K562 (cell line): Measurements from ENCODE around the gene OXNAD1.

Source experiments
- BMI1 ChIP-seq: fragments of 150-350 bp; IDR thresholded peaks from 2 replicates; pipeline ENCODE4 v1.6.1; 2014; ENCODE audit warnings: low read length
- FOXK2 ChIP-seq, 2 experiments: fragments of 450-650 bp; IDR thresholded peaks in 1 of 2; conservative IDR thresholded peaks in 1 of 2; 2 replicates each; pipeline ENCODE4 v1.6.1; 2016; ENCODE audit warnings: low read depth in 2 of 2, mild to moderate bottlenecking in 1 of 2
- KDM5B ChIP-seq: fragments of 200-600 bp; sonication (generic); IDR thresholded peaks from 2 replicates; pipeline ENCODE4 v1.6.1; 2012; ENCODE audit warnings: low read depth, mild to moderate bottlenecking, moderate library complexity, low read length, control low read depth, inconsistent platforms; ENCODE audit not compliant: insufficient replicate concordance
- POLR2A ChIP-seq: fragments of 450-650 bp; conservative IDR thresholded peaks from 2 replicates; pipeline ENCODE4 v1.6.1; 2016
- THAP12 ChIP-seq: fragments of 250-450 bp; sonication (Bioruptor Pico); IDR thresholded peaks from 2 replicates; pipeline ENCODE4 v1.9.0; 2021; ENCODE audit warnings: mild to moderate bottlenecking, inconsistent platforms
- ZNF232 ChIP-seq: sonication (generic); formaldehyde crosslinking; IDR thresholded peaks from 2 replicates; pipeline ENCODE4 v1.8.0; 2022; ENCODE audit warnings: mild to moderate bottlenecking, missing genetic modification reagents
- TF ChIP-seq, protein P1 (sequence below): sonication (generic); formaldehyde crosslinking; IDR thresholded peaks from 2 replicates; pipeline ENCODE4 v1.8.1; 2023; ENCODE audit warnings: mild to moderate bottlenecking, missing genetic modification reagents
- TF ChIP-seq, protein P2 (sequence below), 3 experiments: IDR thresholded peaks in 2 of 3; conservative IDR thresholded peaks in 1 of 3; 2 replicates each; pipeline ENCODE4 v1.5.1; 2011 to 2012; ENCODE audit warnings: low read length in 3 of 3, mild to moderate bottlenecking in 3 of 3, control low read depth in 2 of 3, improper control_type of control experiment in 1 of 3, inconsistent platforms in 1 of 3, low read depth in 1 of 3, mixed read lengths in 1 of 3, moderate library complexity in 1 of 3; ENCODE audit not compliant: insufficient read depth in 2 of 3

- TF ChIP-seq BMI1: no peak
- TF ChIP-seq, protein P1, sequence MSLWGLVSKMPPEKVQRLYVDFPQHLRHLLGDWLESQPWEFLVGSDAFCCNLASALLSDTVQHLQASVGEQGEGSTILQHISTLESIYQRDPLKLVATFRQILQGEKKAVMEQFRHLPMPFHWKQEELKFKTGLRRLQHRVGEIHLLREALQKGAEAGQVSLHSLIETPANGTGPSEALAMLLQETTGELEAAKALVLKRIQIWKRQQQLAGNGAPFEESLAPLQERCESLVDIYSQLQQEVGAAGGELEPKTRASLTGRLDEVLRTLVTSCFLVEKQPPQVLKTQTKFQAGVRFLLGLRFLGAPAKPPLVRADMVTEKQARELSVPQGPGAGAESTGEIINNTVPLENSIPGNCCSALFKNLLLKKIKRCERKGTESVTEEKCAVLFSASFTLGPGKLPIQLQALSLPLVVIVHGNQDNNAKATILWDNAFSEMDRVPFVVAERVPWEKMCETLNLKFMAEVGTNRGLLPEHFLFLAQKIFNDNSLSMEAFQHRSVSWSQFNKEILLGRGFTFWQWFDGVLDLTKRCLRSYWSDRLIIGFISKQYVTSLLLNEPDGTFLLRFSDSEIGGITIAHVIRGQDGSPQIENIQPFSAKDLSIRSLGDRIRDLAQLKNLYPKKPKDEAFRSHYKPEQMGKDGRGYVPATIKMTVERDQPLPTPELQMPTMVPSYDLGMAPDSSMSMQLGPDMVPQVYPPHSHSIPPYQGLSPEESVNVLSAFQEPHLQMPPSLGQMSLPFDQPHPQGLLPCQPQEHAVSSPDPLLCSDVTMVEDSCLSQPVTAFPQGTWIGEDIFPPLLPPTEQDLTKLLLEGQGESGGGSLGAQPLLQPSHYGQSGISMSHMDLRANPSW (CRISPR knock-in tag): no peak
- TF ChIP-seq POLR2A: no peak
- TF ChIP-seq THAP12: no peak
- TF ChIP-seq KDM5B: no peak
- no peak for TF ChIP-seq ZNF232 (CRISPR knock-in tag)
- TF ChIP-seq FOXK2 (conservative IDR thresholded peaks at IDR 0.05 in 1 of 2, IDR thresholded peaks at IDR 0.05 in 1 of 2; ENCODE audit: low read depth in 2 of 2): no peak
- TF ChIP-seq, protein P2, sequence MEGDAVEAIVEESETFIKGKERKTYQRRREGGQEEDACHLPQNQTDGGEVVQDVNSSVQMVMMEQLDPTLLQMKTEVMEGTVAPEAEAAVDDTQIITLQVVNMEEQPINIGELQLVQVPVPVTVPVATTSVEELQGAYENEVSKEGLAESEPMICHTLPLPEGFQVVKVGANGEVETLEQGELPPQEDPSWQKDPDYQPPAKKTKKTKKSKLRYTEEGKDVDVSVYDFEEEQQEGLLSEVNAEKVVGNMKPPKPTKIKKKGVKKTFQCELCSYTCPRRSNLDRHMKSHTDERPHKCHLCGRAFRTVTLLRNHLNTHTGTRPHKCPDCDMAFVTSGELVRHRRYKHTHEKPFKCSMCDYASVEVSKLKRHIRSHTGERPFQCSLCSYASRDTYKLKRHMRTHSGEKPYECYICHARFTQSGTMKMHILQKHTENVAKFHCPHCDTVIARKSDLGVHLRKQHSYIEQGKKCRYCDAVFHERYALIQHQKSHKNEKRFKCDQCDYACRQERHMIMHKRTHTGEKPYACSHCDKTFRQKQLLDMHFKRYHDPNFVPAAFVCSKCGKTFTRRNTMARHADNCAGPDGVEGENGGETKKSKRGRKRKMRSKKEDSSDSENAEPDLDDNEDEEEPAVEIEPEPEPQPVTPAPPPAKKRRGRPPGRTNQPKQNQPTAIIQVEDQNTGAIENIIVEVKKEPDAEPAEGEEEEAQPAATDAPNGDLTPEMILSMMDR (IDR thresholded peaks at IDR 0.05 in 2 of 3, conservative IDR thresholded peaks at IDR 0.05 in 1 of 3; ENCODE audit: insufficient read depth in 2 of 3, low read depth in 1 of 3, low read length in 3 of 3): no peak
Observed at GRCh38 chr3:16325850-16326249, 60.8 kb downstream of the OXNAD1 start.
